RWPE1 (cell line): ENCODE data around the gene SSBP3.

ENCODE experiments used
- CTCF ChIA-PET: fragments of 350-600 bp; sonication (Branson Sonifier 250); formaldehyde crosslinking; extraction: SDS; loops from one replicate; lab custom pipeline; 2021; lab: Yijun Ruan, JAX
- POLR2A ChIA-PET: fragments of 400-600 bp; formaldehyde crosslinking; extraction: SDS; loops from one replicate; lab custom pipeline; 2020; ENCODE audit warnings: antibody characterized with exemption; ENCODE audit not compliant: low non-redundant PET; lab: Yijun Ruan, JAX
- DNase-seq: peaks from one replicate; pipeline ENCODE4 v3.0.0; 2012; ENCODE audit warnings: low spot score
- H3K27ac ChIP-seq: fragments of 450-650 bp; 2 replicates; pipeline ENCODE4 v1.5.1; 2017
- TF ChIP-seq, protein P1 (sequence below): fragments of 450-650 bp; conservative IDR thresholded peaks from 2 replicates; pipeline ENCODE4 v1.5.1; 2017; ENCODE audit warnings: low read depth, mild to moderate bottlenecking

Gene SSBP3

DNA sequence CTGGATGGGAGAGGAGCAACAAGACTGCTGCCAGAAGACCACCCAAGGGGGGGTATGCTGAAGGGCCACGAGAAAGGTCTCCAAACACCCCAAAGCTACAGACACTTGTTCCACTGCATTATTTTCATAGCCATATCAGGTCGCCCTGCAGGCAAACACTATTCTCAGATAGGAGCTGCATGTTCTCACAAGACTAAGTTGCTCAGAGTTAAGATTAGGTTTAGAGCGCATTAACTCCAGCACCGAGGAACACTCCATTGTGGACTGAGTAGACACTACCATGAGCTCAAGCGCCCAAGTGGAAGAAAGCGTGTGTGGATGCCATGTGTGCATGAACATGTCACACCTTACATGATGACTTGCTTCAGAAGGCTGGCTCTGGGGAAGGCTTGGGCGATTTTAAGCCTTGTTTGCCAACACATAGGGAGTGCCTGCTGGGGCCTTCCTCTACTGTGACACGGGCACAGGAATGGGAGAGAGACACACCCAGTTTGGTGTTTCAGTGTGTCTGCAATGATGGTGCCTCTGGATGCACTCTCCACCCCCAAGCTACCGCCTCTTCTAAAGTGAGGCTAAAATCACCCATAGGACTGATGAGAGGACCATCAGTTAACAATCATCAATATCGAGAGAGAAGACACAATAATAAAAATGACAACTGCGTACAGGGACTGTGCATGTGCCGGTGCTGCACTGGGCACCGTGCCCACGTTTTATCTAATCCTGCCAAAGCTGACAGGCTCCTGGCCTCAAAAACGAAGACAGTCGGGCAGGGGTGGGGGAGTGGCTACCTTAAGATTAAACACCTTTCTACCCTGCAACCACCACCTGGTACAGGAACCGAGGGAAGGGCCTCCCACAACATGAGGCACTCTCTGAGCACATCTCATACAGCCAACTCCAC lies 34.9 kb downstream of the SSBP3 start:
- CTCF ChIA-PET: no interaction called here
- POLR2A ChIA-PET: no interaction called here
- H3K27ac ChIP-seq: no peak overlapping the region
- peak; percentile 8 for DNase-seq
- TF ChIP-seq, protein P1, sequence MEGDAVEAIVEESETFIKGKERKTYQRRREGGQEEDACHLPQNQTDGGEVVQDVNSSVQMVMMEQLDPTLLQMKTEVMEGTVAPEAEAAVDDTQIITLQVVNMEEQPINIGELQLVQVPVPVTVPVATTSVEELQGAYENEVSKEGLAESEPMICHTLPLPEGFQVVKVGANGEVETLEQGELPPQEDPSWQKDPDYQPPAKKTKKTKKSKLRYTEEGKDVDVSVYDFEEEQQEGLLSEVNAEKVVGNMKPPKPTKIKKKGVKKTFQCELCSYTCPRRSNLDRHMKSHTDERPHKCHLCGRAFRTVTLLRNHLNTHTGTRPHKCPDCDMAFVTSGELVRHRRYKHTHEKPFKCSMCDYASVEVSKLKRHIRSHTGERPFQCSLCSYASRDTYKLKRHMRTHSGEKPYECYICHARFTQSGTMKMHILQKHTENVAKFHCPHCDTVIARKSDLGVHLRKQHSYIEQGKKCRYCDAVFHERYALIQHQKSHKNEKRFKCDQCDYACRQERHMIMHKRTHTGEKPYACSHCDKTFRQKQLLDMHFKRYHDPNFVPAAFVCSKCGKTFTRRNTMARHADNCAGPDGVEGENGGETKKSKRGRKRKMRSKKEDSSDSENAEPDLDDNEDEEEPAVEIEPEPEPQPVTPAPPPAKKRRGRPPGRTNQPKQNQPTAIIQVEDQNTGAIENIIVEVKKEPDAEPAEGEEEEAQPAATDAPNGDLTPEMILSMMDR: no peak

DNA sequence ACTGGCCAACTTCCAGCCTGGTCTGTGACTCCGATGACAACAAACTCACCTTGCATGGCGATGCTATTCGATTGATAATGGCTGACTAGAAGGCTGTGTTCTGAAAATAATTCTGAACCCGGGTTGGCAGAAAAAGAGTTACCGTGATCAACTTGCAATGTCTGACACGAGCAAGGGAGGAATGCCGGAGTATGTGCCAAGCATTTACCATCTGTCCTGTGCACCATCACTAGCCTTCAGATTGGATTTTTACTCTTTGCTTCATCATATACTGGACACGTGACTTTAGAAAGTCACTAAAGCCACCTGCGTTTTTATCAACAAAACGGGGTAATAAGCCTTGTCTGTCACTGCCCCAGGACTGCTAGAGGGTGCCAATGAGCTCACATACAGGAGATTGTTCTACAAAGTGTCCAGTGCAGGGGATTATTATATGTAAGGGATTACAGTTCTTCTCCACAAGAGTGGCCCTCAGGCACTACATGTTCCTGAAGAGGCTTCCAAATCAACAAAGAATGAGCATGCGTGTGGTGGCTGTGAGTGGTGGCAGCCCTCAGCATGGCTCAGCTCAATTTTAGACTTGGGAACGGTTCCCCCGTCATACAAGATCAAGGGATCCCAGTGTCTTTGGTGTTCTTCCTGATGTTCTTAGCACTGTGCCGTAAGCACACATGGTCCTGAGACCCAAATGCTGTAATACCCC lies 35.8 kb downstream of the SSBP3 start:
- no peak overlapping the region for H3K27ac ChIP-seq
- no peak for DNase-seq
- TF ChIP-seq, protein P1: no peak
- ChIA-PET POLR2A (no interaction called here), CTCF (no interaction called here)

DNA sequence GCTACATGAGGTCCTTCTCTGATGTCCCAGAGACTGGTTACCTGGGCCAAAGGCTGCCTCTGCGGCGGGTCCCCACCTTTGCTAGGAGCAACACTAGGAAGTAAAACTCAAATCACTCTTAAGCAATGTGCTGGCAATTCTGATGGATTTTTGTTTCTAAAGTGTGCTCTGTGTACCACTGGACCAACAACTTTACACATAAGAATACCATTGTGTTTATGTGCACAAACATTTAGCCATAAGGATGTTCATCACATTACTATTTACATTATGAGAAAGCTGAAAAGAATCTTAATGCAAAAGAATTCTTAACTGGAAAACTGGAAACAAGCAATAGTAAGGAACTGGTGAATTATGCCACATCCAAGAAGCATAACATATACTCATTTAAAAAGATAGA lies 38.6 kb downstream of the SSBP3 start:
- no peak overlapping the region for H3K27ac ChIP-seq
- ChIA-PET POLR2A (interaction anchor here (0.6 kb wide), 1 partner anchor 15 kb away, joined by 4 read pairs; no protein-coding TSS in a partner anchor), CTCF (no interaction called here)
- no peak for DNase-seq
- TF ChIP-seq, protein P1: no peak

DNA sequence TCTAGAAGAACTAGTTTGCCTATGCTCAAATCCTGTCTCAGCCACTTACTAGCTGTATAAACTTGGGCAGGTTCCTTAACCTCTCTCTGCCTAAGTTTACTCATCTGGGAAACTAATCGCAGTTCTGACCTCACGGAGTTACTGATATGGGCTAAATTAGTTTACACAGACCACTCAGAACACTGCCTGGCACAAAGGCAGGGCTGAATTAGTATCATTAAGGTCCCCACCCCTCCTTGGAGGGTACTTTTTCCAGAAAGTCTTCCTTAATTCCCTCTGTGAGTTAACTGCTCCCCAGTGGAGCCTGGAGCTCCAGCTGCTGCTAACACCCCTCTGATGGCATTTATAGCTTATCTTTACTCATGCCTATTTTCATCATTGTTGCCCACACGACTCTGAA lies 40.3 kb downstream of the SSBP3 start:
- TF ChIP-seq, protein P1: no peak
- ChIA-PET CTCF (no interaction called here), POLR2A (no interaction called here)
- no peak overlapping the region for H3K27ac ChIP-seq
- no peak for DNase-seq

DNA sequence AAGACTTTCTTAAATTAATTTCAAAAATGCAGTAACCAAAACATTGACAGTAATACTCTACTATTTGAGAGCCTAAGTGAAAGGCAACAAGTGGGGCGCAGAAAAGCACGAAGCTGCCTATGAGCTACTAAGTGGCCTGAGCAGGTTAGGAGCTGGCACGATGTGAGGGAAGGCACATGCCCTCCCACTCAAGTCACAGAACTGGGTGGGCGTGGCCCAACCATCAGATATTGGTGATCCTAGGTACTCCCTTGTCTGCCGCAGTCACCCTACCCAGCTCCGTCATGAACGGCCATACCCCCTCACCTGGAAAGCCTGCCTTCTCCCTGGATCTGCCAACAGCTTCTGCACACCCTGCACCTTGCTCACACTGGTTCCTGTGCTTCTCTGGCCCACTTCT lies 40.8 kb downstream of the SSBP3 start:
- ChIA-PET CTCF (interaction anchor here (1.2 kb wide), 1 partner anchor 240 kb away, joined by 3 read pairs; no protein-coding TSS in a partner anchor), POLR2A (no interaction called here)
- no peak for DNase-seq
- H3K27ac ChIP-seq: no peak overlapping the region
- TF ChIP-seq, protein P1: no peak

DNA sequence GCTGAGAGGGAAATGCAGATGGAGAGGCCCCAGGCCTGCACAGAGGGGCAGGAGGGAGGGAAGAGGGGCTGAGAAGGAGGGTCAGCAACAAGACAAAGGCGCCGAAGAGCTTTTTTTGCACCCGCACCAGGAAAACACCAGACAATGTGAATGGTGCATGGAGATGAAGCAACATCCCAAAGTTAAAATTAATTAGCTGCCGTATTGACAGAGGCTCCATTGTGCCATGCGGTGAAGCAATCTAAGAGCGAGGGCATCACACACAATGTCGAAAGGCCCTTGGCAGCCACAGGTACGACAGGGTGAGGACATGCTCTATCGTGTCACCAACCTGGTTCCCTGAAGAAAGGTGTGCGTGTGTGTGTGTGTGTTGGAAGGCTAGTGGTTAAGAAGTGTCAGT lies 41.2 kb downstream of the SSBP3 start:
- TF ChIP-seq, protein P1: no peak
- POLR2A ChIA-PET: no interaction called here
- CTCF ChIA-PET: interaction anchor here (1.2 kb wide), 1 partner anchor 240 kb away, joined by 3 read pairs; no protein-coding TSS in a partner anchor
- H3K27ac ChIP-seq: no peak overlapping the region
- no peak for DNase-seq
